OCI-LY7 (cell line): ENCODE results near the gene MT1E. TPM values are rescaled to one million over a fixed set of nuclear protein-coding genes. Genes with fewer than 3 reads are reported as not detected.

Experiments used
- BruUV-seq: library from RNA; stranded (reverse); fragments of 400-500 nt; replicated peaks from 2 replicates; lab custom pipeline; 2021; lab: Mats Ljungman, UMichigan
- CTCF ChIA-PET: fragments of 300-600 bp; sonication (Branson Sonifier 250); formaldehyde crosslinking; loops from one replicate; lab custom pipeline; 2022; ENCODE audit warnings: antibody characterized with exemption; ENCODE audit not compliant: unreplicated experiment; lab: Charles Lee
- POLR2A ChIA-PET: fragments of 300-600 bp; sonication (Branson Sonifier 250); formaldehyde crosslinking; loops from one replicate; lab custom pipeline; 2022; ENCODE audit warnings: antibody characterized with exemption; lab: Charles Lee
- DNase-seq: peaks from one replicate; pipeline ENCODE4 v3.0.0-alpha.2; 2015; ENCODE audit warnings: low spot score
- H2AFZ ChIP-seq: fragments of 200-600 bp; sonication (generic), shearing (Covaris generic); 2 replicates; pipeline ENCODE4 v1.6.1; 2014; ENCODE audit warnings: mild to moderate bottlenecking, antibody characterized with exemption, low read length, moderate library complexity
- H3K27ac ChIP-seq: fragments of 200-600 bp; sonication (generic); 2 replicates; pipeline ENCODE4 v1.5.1; 2014; ENCODE audit warnings: mixed run types, low read depth, mild to moderate bottlenecking, moderate library complexity, low read length, inconsistent platforms; ENCODE audit not compliant: poor library complexity, severe bottlenecking
- H3K36me3 ChIP-seq: fragments of 200-600 bp; sonication (generic); 2 replicates; pipeline ENCODE4 v1.6.1; 2014; ENCODE audit warnings: mild to moderate bottlenecking, antibody characterized with exemption, low read length, moderate library complexity, mixed read lengths; ENCODE audit not compliant: insufficient read depth
- H3K4me1 ChIP-seq: fragments of 200-600 bp; sonication (generic); 2 replicates; pipeline ENCODE4 v1.5.1; 2014; ENCODE audit warnings: mild to moderate bottlenecking, low read length; ENCODE audit not compliant: insufficient read depth, poor library complexity, severe bottlenecking
- H3K4me2 ChIP-seq: fragments of 200-600 bp; sonication (generic); 2 replicates; pipeline ENCODE4 v1.6.1; 2014; ENCODE audit warnings: mild to moderate bottlenecking, low read length
- H3K4me3 ChIP-seq: fragments of 200-600 bp; sonication (generic); 2 replicates; pipeline ENCODE4 v1.5.1; 2014; ENCODE audit warnings: mild to moderate bottlenecking, low read depth, low read length; ENCODE audit not compliant: poor library complexity, severe bottlenecking
- H3K79me2 ChIP-seq: fragments of 200-600 bp; sonication (generic); 2 replicates; pipeline ENCODE4 v1.6.1; 2016; ENCODE audit warnings: low read depth, mild to moderate bottlenecking, low read length, moderate library complexity, mixed read lengths; ENCODE audit not compliant: insufficient read depth
- H3K9me2 ChIP-seq: fragments of 200-600 bp; sonication (generic); 2 replicates; pipeline ENCODE4 v1.6.1; 2016; ENCODE audit warnings: mild to moderate bottlenecking, low read length, mixed read lengths; ENCODE audit not compliant: insufficient read depth
- H3K9me3 ChIP-seq: fragments of 200-600 bp; sonication (generic); 2 replicates; pipeline ENCODE4 v1.6.1; 2014; ENCODE audit warnings: mild to moderate bottlenecking, mixed run types, low read length, mixed read lengths
- H4K20me1 ChIP-seq: fragments of 200-600 bp; sonication (generic); 2 replicates; pipeline ENCODE4 v1.6.1; 2014; ENCODE audit warnings: mild to moderate bottlenecking, antibody characterized with exemption, low read length, moderate library complexity, mixed read lengths; ENCODE audit not compliant: insufficient read depth
- CTCF ChIP-seq: fragments of 200-600 bp; sonication (generic); conservative IDR thresholded peaks from 2 replicates; pipeline ENCODE4 v1.5.1; 2014; ENCODE audit warnings: mild to moderate bottlenecking, antibody characterized with exemption, low read length, moderate library complexity, mixed read lengths
- EZH2phosphoT487 ChIP-seq: fragments of 200-600 bp; sonication (generic); IDR thresholded peaks from 2 replicates; pipeline ENCODE4 v1.6.1; 2018; ENCODE audit warnings: low read depth, borderline replicate concordance, mild to moderate bottlenecking, mixed run types, antibody characterized with exemption, low read length, moderate library complexity, mixed read lengths
- intact Hi-C: fragments of 100-400 bp; cut with micrococcal nuclease; formaldehyde crosslinking; loops from one replicate; pipeline ENCODE4 v1.10.0; 2022; ENCODE audit not compliant: unreplicated experiment
- total RNA-seq, 2 experiments: library from RNA; depleted of rRNA in 1 of 2; stranded (reverse); fragments of >200 nt in 1 of 2; shearing (Covaris generic) in 1 of 2; gene quantifications; 2 replicates each; pipeline ENCODE4 v1.2.3, GENCODE V29; 2014 to 2022

MT1E gene
- total RNA-seq, 2 experiments from 2014 or later: not detected

GRCh38 chr16:56593573-56594291, 31.8 kb upstream of the MT1E start:
- Histone ChIP-seq H3K4me2 (no peak overlapping the region), H3K79me2 (no peaks in the 10 kb centered on the region), H3K27ac (no peak overlapping the region), H3K4me3 (no peak overlapping the region), H3K36me3 (no peaks in the 10 kb centered on the region), H3K9me3 (0 out of 2 replicates have a peak, but pooled peaks cover 7% of the 10 kb centered on the region), H3K9me2 (no peaks in the 10 kb centered on the region), H3K4me1 (peaks cover 19% of the 10 kb centered on the region), H4K20me1 (no peaks in the 10 kb centered on the region), H2AFZ (no peak overlapping the region)
- POLR2A ChIA-PET: no interaction called here
- no TSS peak for BruUV-seq
- no peak for DNase-seq
- CTCF ChIA-PET: no interaction called here
- intact Hi-C loops: no loop called here
- TF ChIP-seq EZH2phosphoT487 (no peak), CTCF (no peak)

GRCh38 chr16:56594292-56594619, 31.3 kb upstream of the MT1E start:
- POLR2A ChIA-PET: no interaction called here
- Histone ChIP-seq H3K9me3 (0 out of 2 replicates have a peak, but pooled peaks cover 7% of the 10 kb centered on the region), H3K79me2 (no peaks in the 10 kb centered on the region), H2AFZ (no peak overlapping the region), H3K4me2 (no peak overlapping the region), H4K20me1 (no peaks in the 10 kb centered on the region), H3K27ac (no peak overlapping the region), H3K9me2 (no peaks in the 10 kb centered on the region), H3K4me1 (peaks cover 19% of the 10 kb centered on the region), H3K36me3 (no peaks in the 10 kb centered on the region), H3K4me3 (no peak overlapping the region)
- CTCF ChIA-PET: no interaction called here
- intact Hi-C loops: no loop called here
- no TSS peak for BruUV-seq
- no peak for DNase-seq
- TF ChIP-seq CTCF: no peak
- TF ChIP-seq EZH2phosphoT487: no peak

- CTCF ChIA-PET: interaction anchor here (1.1 to 1.4 kb wide), 2 partner anchors 101 to 218 kb away, joined by 3 to 5 read pairs; no protein-coding TSS in a partner anchor
- H3K27ac ChIP-seq: no peak overlapping the region
- H3K4me1 ChIP-seq: peaks cover 11% of the 10 kb centered on the region
- no peak overlapping the region for H3K4me2 ChIP-seq
- POLR2A ChIA-PET: interaction anchor here (0.7 kb wide), 1 partner anchor 9 kb away, joined by 4 read pairs; no protein-coding TSS in a partner anchor
- 0 out of 2 replicates have a peak, but pooled peaks cover 7% of the 10 kb centered on the region for H3K9me3 ChIP-seq
- H3K9me2 ChIP-seq: no peaks in the 10 kb centered on the region
- no TSS peak for BruUV-seq
- H3K4me3 ChIP-seq: no peak overlapping the region
- H3K79me2 ChIP-seq: no peaks in the 10 kb centered on the region
- no peaks in the 10 kb centered on the region for H3K36me3 ChIP-seq
- no peak overlapping the region for H2AFZ ChIP-seq
- peak; percentile 82 for TF ChIP-seq CTCF
- no peak for TF ChIP-seq EZH2phosphoT487
- intact Hi-C loops: loop anchor here (1.0 kb wide), 2 partner anchors 23 to 86 kb away; no protein-coding TSS in a partner anchor
- DNase-seq: peak; percentile 58
- H4K20me1 ChIP-seq: no peaks in the 10 kb centered on the region
Measured at GRCh38 chr16:56600398-56600999, 25.1 kb upstream of the MT1E start.
